A673 (cell line): ENCODE data around the gene DNAJA4.

Experiments used
- EZH2 ChIP-seq: fragments of 200-600 bp; sonication (generic); IDR thresholded peaks from 2 replicates; pipeline ENCODE4 v1.6.1; 2017; ENCODE audit warnings: borderline replicate concordance, low read depth, mild to moderate bottlenecking, mixed read lengths, antibody characterized with exemption, low read length; ENCODE audit not compliant: poor library complexity, severe bottlenecking
- TF ChIP-seq, protein P1 (sequence below): fragments of 300-800, 200-600 bp; sonication (generic); conservative IDR thresholded peaks from 2 replicates; pipeline ENCODE4 v1.5.1; 2017; ENCODE audit warnings: low read depth, mild to moderate bottlenecking, antibody characterized with exemption, low read length, moderate library complexity, mixed read lengths

DNA sequence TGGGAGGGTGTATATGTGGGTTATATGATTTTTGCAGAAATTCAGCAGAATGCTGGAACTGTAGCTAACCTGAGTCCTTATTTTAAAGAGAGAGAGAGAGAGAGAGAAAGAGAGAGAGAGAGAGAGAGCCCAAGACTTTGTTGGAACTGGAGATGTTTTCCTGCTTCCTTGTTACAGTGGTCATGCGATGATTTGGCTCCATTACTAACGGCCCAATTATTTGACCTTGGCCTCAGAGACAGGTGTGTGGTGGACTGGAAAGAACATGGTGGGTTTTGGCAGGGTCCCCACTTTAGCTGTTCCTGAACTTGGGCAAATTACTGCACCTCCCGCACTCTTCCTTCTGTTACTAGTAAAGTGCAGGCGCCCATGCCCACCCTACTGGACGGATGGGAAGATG is 15.2 kb upstream of the DNAJA4 start:
- TF ChIP-seq, protein P1, sequence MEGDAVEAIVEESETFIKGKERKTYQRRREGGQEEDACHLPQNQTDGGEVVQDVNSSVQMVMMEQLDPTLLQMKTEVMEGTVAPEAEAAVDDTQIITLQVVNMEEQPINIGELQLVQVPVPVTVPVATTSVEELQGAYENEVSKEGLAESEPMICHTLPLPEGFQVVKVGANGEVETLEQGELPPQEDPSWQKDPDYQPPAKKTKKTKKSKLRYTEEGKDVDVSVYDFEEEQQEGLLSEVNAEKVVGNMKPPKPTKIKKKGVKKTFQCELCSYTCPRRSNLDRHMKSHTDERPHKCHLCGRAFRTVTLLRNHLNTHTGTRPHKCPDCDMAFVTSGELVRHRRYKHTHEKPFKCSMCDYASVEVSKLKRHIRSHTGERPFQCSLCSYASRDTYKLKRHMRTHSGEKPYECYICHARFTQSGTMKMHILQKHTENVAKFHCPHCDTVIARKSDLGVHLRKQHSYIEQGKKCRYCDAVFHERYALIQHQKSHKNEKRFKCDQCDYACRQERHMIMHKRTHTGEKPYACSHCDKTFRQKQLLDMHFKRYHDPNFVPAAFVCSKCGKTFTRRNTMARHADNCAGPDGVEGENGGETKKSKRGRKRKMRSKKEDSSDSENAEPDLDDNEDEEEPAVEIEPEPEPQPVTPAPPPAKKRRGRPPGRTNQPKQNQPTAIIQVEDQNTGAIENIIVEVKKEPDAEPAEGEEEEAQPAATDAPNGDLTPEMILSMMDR: no peak
- TF ChIP-seq EZH2: no peak
